Adrenal gland (tissue), 5 donors: ENCODE data around the gene SULT1B1.

Experiments used
- POLR2A ChIP-seq, 2 donors: fragments of 450-650 bp; IDR thresholded peaks; one replicate each; pipeline ENCODE4 v1.6.1; 2017; ENCODE audit warnings: antibody characterized with exemption in 2 of 2, mild to moderate bottlenecking in 2 of 2, moderate library complexity in 1 of 2
- TF ChIP-seq, protein P1 (sequence below), 6 experiments: fragments of 450-650 bp in 4 of 6; fragments of 200-600 bp in 2 of 6; sonication (generic) in 1 of 6; IDR thresholded peaks; 1 replicate in 5 of 6; 2 replicates in 1 of 6; pipeline versions ENCODE4 v1.5.1 to v1.8.0; 2016 to 2021; ENCODE audit warnings: antibody characterized with exemption in 6 of 6, mild to moderate bottlenecking in 2 of 6, moderate library complexity in 1 of 6
- donor health status: DM: no; HTN: no; CAD: no.

GRCh38 chr4:69742596-69742995 lies 17.8 kb downstream of the SULT1B1 start:
- TF ChIP-seq POLR2A (IDR thresholded peaks at IDR 0.05), result no peak
- TF ChIP-seq, protein P1, sequence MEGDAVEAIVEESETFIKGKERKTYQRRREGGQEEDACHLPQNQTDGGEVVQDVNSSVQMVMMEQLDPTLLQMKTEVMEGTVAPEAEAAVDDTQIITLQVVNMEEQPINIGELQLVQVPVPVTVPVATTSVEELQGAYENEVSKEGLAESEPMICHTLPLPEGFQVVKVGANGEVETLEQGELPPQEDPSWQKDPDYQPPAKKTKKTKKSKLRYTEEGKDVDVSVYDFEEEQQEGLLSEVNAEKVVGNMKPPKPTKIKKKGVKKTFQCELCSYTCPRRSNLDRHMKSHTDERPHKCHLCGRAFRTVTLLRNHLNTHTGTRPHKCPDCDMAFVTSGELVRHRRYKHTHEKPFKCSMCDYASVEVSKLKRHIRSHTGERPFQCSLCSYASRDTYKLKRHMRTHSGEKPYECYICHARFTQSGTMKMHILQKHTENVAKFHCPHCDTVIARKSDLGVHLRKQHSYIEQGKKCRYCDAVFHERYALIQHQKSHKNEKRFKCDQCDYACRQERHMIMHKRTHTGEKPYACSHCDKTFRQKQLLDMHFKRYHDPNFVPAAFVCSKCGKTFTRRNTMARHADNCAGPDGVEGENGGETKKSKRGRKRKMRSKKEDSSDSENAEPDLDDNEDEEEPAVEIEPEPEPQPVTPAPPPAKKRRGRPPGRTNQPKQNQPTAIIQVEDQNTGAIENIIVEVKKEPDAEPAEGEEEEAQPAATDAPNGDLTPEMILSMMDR (IDR thresholded peaks at IDR 0.05), result no peak
